Tibial nerve (tissue), 3 donors: ENCODE results near the gene ZNF530.

ENCODE experiments used
- CTCF ChIP-seq, 5 experiments: fragments of 200-600 bp in 3 of 5; fragments of 450-650 bp in 2 of 5; sonication (generic) in 3 of 5; IDR thresholded peaks; one replicate each; pipeline ENCODE4 v1.5.1; 2016 to 2019; ENCODE audit warnings: antibody characterized with exemption in 5 of 5, mild to moderate bottlenecking in 3 of 5, moderate library complexity in 2 of 5
- POLR2A ChIP-seq, 2 donors: fragments of 450-650 bp; IDR thresholded peaks; one replicate each; pipeline ENCODE4 v1.6.1; 2017; ENCODE audit warnings: antibody characterized with exemption in 2 of 2, mild to moderate bottlenecking in 2 of 2, moderate library complexity in 2 of 2

- TF ChIP-seq POLR2A (IDR thresholded peaks at IDR 0.05) (no peak), CTCF (IDR thresholded peaks at IDR 0.05) (no peak)
Measured at GRCh38 chr19:57656346-57656745, 56.7 kb downstream of the ZNF530 start.
